DMS 273 treated with DMSO at 0.1 percent for 48 hours (cell line): Measurements from ENCODE around the gene TBX6.
"Not testable (repeated sequence)": the region's sequence is repeated elsewhere in the genome, so short reads cannot be mapped to it uniquely, and the experiment has no call there.

Experiments used
- DNase-seq: peaks from one replicate; lab custom pipeline; 2025; lab: John Stamatoyannopoulos, UW

The TBX6 gene

GRCh38 chr16:30065943-30066760 is 25.6 kb downstream of the TBX6 start:
- DNase-seq = no peak

GRCh38 chr16:30065102-30065942 is 26.4 kb downstream of the TBX6 start, which contains the start of gene ALDOA:
Gene ALDOA (plus strand): TSS chr16:30065760. CDS start chr16:30066898, 1,138 bp downstream.
- peak; percentile 95 for DNase-seq

GRCh38 chr16:30064729-30065101 is 27.0 kb downstream of the TBX6 start:
- no peak for DNase-seq

GRCh38 chr16:30063893-30064728 is 27.6 kb downstream of the TBX6 start:
- DNase-seq = peak; percentile 67

GRCh38 chr16:30063278-30063892 is 28.3 kb downstream of the TBX6 start:
- no peak for DNase-seq

GRCh38 chr16:30060836-30061554 is 30.7 kb downstream of the TBX6 start:
- no peak for DNase-seq

- no peak for DNase-seq
Measured at GRCh38 chr16:30060346-30060745, 31.4 kb downstream of the TBX6 start.

GRCh38 chr16:30054959-30055553 is 36.7 kb downstream of the TBX6 start:
- DNase-seq = no peak

- no peak for DNase-seq
Measured at GRCh38 chr16:30054451-30054850, 37.3 kb downstream of the TBX6 start.

GRCh38 chr16:30053376-30054015 is 38.2 kb downstream of the TBX6 start:
- no peak for DNase-seq

GRCh38 chr16:30052671-30053372 is 38.9 kb downstream of the TBX6 start:
- DNase-seq = peak; percentile 73

- no peak for DNase-seq
Measured at GRCh38 chr16:30051518-30051917, 40.2 kb downstream of the TBX6 start.

GRCh38 chr16:30049871-30050270 is 41.9 kb downstream of the TBX6 start:
- no peak for DNase-seq

GRCh38 chr16:30046588-30046987 is 45.1 kb downstream of the TBX6 start:
- no peak for DNase-seq

GRCh38 chr16:30046178-30046577 is 45.5 kb downstream of the TBX6 start:
- no peak for DNase-seq

GRCh38 chr16:30041841-30042240 is 49.9 kb downstream of the TBX6 start:
- no peak for DNase-seq

GRCh38 chr16:30040690-30041089 is 51.0 kb downstream of the TBX6 start:
- DNase-seq = not testable (repeated sequence)

- DNase-seq = no peak
Measured at GRCh38 chr16:30040221-30040620, 51.5 kb downstream of the TBX6 start.
